H1 (cell line): ENCODE results near the gene C3orf80. TPM values are rescaled to one million over a fixed set of nuclear protein-coding genes. Genes with fewer than 3 reads are reported as not detected.

Experiments used
- CTCF ChIA-PET: fragments of 300-600 bp; sonication (Branson Sonifier 250); formaldehyde crosslinking; loops from one replicate; lab custom pipeline; 2021; ENCODE audit not compliant: partially characterized antibody; lab: Charles Lee
- POLR2A ChIA-PET: fragments of 300-600 bp; sonication (Branson Sonifier 250); formaldehyde crosslinking; loops from one replicate; lab custom pipeline; 2021; ENCODE audit warnings: inconsistent platforms; ENCODE audit not compliant: partially characterized antibody; lab: Charles Lee
- DNase-seq, 2 experiments: peaks; one replicate each; pipeline versions ENCODE4 v3.0.0 to v3.0.0-alpha.2; 2010 to 2022; ENCODE audit warnings: low spot score in 2 of 2, low read depth in 1 of 2, mixed read lengths in 1 of 2
- FAIRE-seq: peaks from 2 replicates; lab custom pipeline; 2011; peaks lifted over from hg19 to GRCh38; lab: Jason Lieb, UNC
- H2AFZ ChIP-seq: 2 replicates; pipeline ENCODE4 v1.8.1; 2012; ENCODE audit warnings: low read length, inconsistent platforms
- H2AK5ac ChIP-seq: 2 replicates; pipeline ENCODE4 v1.6.1; 2013; ENCODE audit warnings: low read depth, low read length
- H2BK120ac ChIP-seq: replicated peaks from 2 replicates; pipeline ENCODE3; 2013; ENCODE audit warnings: low read depth, low read length, inconsistent platforms
- H2BK12ac ChIP-seq: 2 replicates; pipeline ENCODE4 v1.6.1; 2013; ENCODE audit warnings: low read depth, low read length
- H2BK15ac ChIP-seq: 2 replicates; pipeline ENCODE4 v1.6.1; 2013; ENCODE audit warnings: low read length
- H2BK20ac ChIP-seq: 2 replicates; pipeline ENCODE4 v1.6.1; 2013; ENCODE audit warnings: low read length
- H2BK5ac ChIP-seq: 2 replicates; pipeline ENCODE4 v1.6.1; 2013; ENCODE audit warnings: low read depth, low read length
- H3K14ac ChIP-seq: 2 replicates; pipeline ENCODE4 v1.6.1; 2013; ENCODE audit warnings: inconsistent platforms; ENCODE audit not compliant: insufficient read length
- H3K18ac ChIP-seq: 2 replicates; pipeline ENCODE4 v1.6.1; 2013; ENCODE audit warnings: low read length; ENCODE audit errors: extremely low read depth
- H3K23ac ChIP-seq: 2 replicates; pipeline ENCODE4 v1.6.1; 2013; ENCODE audit warnings: inconsistent platforms; ENCODE audit not compliant: insufficient read length
- H3K23me2 ChIP-seq: 2 replicates; pipeline ENCODE4 v1.6.1; 2013; ENCODE audit warnings: low read depth, low read length
- H3K27ac ChIP-seq: 2 replicates; pipeline ENCODE4 v1.6.1; 2011; ENCODE audit warnings: low read depth, low read length, inconsistent platforms
- H3K27me3 ChIP-seq, 4 experiments: replicated peaks in 1 of 4; 1 replicate in 1 of 4; 2 replicates in 3 of 4; pipeline versions ENCODE4 v1.6.1 to v1.8.1; 2011 to 2013; ENCODE audit warnings: low read length in 3 of 4, mild to moderate bottlenecking in 3 of 4, inconsistent platforms in 2 of 4, mixed read lengths in 2 of 4, moderate library complexity in 1 of 4; ENCODE audit not compliant: control insufficient read depth in 3 of 4, insufficient read depth in 3 of 4; ENCODE audit errors: extremely low read depth in 1 of 4
- H3K36me3 ChIP-seq, 4 experiments: 2 replicates each; pipeline versions ENCODE4 v1.6.1 to v1.8.1; 2011 to 2013; ENCODE audit warnings: mild to moderate bottlenecking in 4 of 4, low read length in 3 of 4, moderate library complexity in 2 of 4, control low read depth in 1 of 4, inconsistent platforms in 1 of 4; ENCODE audit not compliant: insufficient read depth in 4 of 4, control insufficient read depth in 2 of 4
- H3K4ac ChIP-seq: replicated peaks from 2 replicates; pipeline ENCODE3; 2013; ENCODE audit warnings: low read length, low read depth, mixed read lengths, inconsistent platforms; ENCODE audit not compliant: insufficient read length
- H3K4me1 ChIP-seq, 4 experiments: replicated peaks in 1 of 4; 1 replicate in 1 of 4; 2 replicates in 3 of 4; pipeline versions ENCODE4 v1.6.1 to v1.8.1; 2011 to 2013; ENCODE audit warnings: low read length in 3 of 4, inconsistent platforms in 2 of 4, mixed read lengths in 1 of 4; ENCODE audit not compliant: insufficient read depth in 4 of 4, control insufficient read depth in 3 of 4
- H3K4me2 ChIP-seq, 2 experiments: 2 replicates each; pipeline versions ENCODE4 v1.6.1 to v1.8.1; 2011 to 2013; ENCODE audit warnings: low read depth in 2 of 2, low read length in 2 of 2, control low read depth in 1 of 2, inconsistent platforms in 1 of 2, mild to moderate bottlenecking in 1 of 2; ENCODE audit not compliant: insufficient read depth in 1 of 2
- H3K4me3 ChIP-seq, 4 experiments: fragments of 200-600, 300-600 bp in 1 of 4; sonication (generic), shearing (Covaris generic), sonication (Bioruptor Twin) in 1 of 4; 2 replicates each; pipeline versions ENCODE4 v1.5.1 to v1.8.1; 2011 to 2016; ENCODE audit warnings: low read length in 4 of 4, low read depth in 3 of 4, control low read depth in 2 of 4, inconsistent platforms in 2 of 4, mild to moderate bottlenecking in 2 of 4, mixed read lengths in 1 of 4, moderate library complexity in 1 of 4; ENCODE audit not compliant: insufficient read depth in 2 of 4; ENCODE audit errors: extremely low read depth in 1 of 4
- H3K56ac ChIP-seq: replicated peaks from 2 replicates; pipeline ENCODE3; 2013; ENCODE audit warnings: low read depth, mild to moderate bottlenecking, mixed read lengths, low read length, inconsistent platforms; ENCODE audit not compliant: insufficient read length
- H3K79me1 ChIP-seq: 2 replicates; pipeline ENCODE4 v1.6.1; 2013; ENCODE audit warnings: low read depth, low read length, control low read depth
- H3K79me2 ChIP-seq, 2 experiments: 2 replicates each; pipeline versions ENCODE4 v1.6.1 to v1.8.1; 2012 to 2013; ENCODE audit warnings: low read length in 2 of 2, mild to moderate bottlenecking in 2 of 2, inconsistent platforms in 1 of 2; ENCODE audit not compliant: insufficient read depth in 2 of 2, control insufficient read depth in 1 of 2
- H3K9ac ChIP-seq, 4 experiments: replicated peaks in 1 of 4; 1 replicate in 1 of 4; 2 replicates in 3 of 4; pipeline versions ENCODE4 v1.6.1 to v1.8.1; 2011 to 2013; ENCODE audit warnings: low read depth in 3 of 4, low read length in 3 of 4, control low read depth in 2 of 4, mild to moderate bottlenecking in 2 of 4, moderate library complexity in 2 of 4, inconsistent platforms in 1 of 4; ENCODE audit errors: extremely low read depth in 1 of 4
- H3K9me3 ChIP-seq, 2 experiments: 2 replicates each; pipeline versions ENCODE4 v1.6.1 to v1.8.1; 2012 to 2013; ENCODE audit warnings: mild to moderate bottlenecking in 2 of 2, moderate library complexity in 2 of 2, control low read depth in 1 of 2, inconsistent platforms in 1 of 2, low read depth in 1 of 2, low read length in 1 of 2, mixed read lengths in 1 of 2; ENCODE audit not compliant: insufficient read depth in 2 of 2
- H4K20me1 ChIP-seq, 2 experiments: replicated peaks in 1 of 2; 2 replicates each; pipeline versions ENCODE3 to v1.8.1; 2011 to 2013; ENCODE audit warnings: inconsistent platforms in 2 of 2, low read length in 2 of 2, mild to moderate bottlenecking in 1 of 2; ENCODE audit not compliant: insufficient read depth in 2 of 2, control insufficient read depth in 1 of 2
- H4K5ac ChIP-seq: 2 replicates; pipeline ENCODE4 v1.6.1; 2013; ENCODE audit warnings: low read length, low read depth, mixed read lengths, inconsistent platforms; ENCODE audit not compliant: insufficient read length
- H4K8ac ChIP-seq: 2 replicates; pipeline ENCODE4 v1.8.0; 2013; ENCODE audit warnings: mild to moderate bottlenecking, moderate library complexity, low read length, inconsistent platforms; ENCODE audit not compliant: insufficient read depth; ENCODE audit errors: extremely low read depth
- H4K91ac ChIP-seq: replicated peaks from 2 replicates; pipeline ENCODE3; 2013; ENCODE audit warnings: low read length, mixed read lengths, inconsistent platforms; ENCODE audit not compliant: insufficient read length
- BCL11A ChIP-seq, 2 experiments: IDR thresholded peaks; one replicate each; pipeline ENCODE4 v1.6.1; 2011; ENCODE audit warnings: low read depth in 2 of 2, low read length in 2 of 2, mild to moderate bottlenecking in 2 of 2
- CBX5 ChIP-seq: fragments of 300-800, 300-1000 bp; sonication (generic); IDR thresholded peaks from 2 replicates; pipeline ENCODE4 v1.7.1; 2016; ENCODE audit warnings: antibody characterized with exemption, low read length, low read depth
- CBX8 ChIP-seq: fragments of 300-800, 300-1000 bp; sonication (generic); IDR thresholded peaks from 2 replicates; pipeline ENCODE4 v1.7.1; 2016; ENCODE audit warnings: low read depth, low read length, borderline replicate concordance
- CEBPB ChIP-seq: IDR thresholded peaks from 2 replicates; pipeline ENCODE4 v1.6.1; 2012; ENCODE audit warnings: low read depth, low read length
- CHD2 ChIP-seq: IDR thresholded peaks from 2 replicates; pipeline ENCODE4 v1.6.1; 2012; ENCODE audit warnings: low read length, improper control_type of control experiment
- CREB1 ChIP-seq: IDR thresholded peaks from 2 replicates; pipeline ENCODE4 v1.6.1; 2012; ENCODE audit warnings: inconsistent platforms
- CTBP2 ChIP-seq: IDR thresholded peaks from 2 replicates; pipeline ENCODE4 v1.7.0; 2011; ENCODE audit warnings: borderline replicate concordance, mild to moderate bottlenecking, moderate library complexity, mixed read lengths, low read length; ENCODE audit not compliant: insufficient read depth, insufficient read length
- GTF2F1 ChIP-seq: IDR thresholded peaks from 2 replicates; pipeline ENCODE4 v1.6.1; 2012; ENCODE audit warnings: low read depth, low read length, improper control_type of control experiment, borderline replicate concordance
- MAX ChIP-seq: IDR thresholded peaks from 2 replicates; pipeline ENCODE4 v1.6.1; 2012; ENCODE audit warnings: inconsistent platforms
- NANOG ChIP-seq: IDR thresholded peaks from 2 replicates; pipeline ENCODE4 v1.6.1; 2011; ENCODE audit warnings: low read length, low read depth, mild to moderate bottlenecking, inconsistent platforms; ENCODE audit not compliant: insufficient read depth, poor library complexity, severe bottlenecking
- POLR2A ChIP-seq, 2 experiments: IDR thresholded peaks; 1 replicate in 1 of 2; 2 replicates in 1 of 2; pipeline ENCODE4 v1.6.1; 2011; ENCODE audit warnings: low read depth in 2 of 2, low read length in 2 of 2, mild to moderate bottlenecking in 2 of 2; ENCODE audit errors: control extremely low read depth in 1 of 2
- SIRT6 ChIP-seq: IDR thresholded peaks from one replicate; pipeline ENCODE4 v1.7.1; 2012; ENCODE audit warnings: low read length, inconsistent platforms
- TAF7 ChIP-seq: optimal IDR thresholded peaks from 2 replicates; pipeline ENCODE3; 2011; ENCODE audit warnings: low read depth, mild to moderate bottlenecking, inconsistent platforms, low read length, moderate library complexity, borderline replicate concordance
- USF2 ChIP-seq: IDR thresholded peaks from 2 replicates; pipeline ENCODE4 v1.6.1; 2011; ENCODE audit warnings: low read length, improper control_type of control experiment
- ZNF274 ChIP-seq: IDR thresholded peaks from 2 replicates; pipeline ENCODE4 v1.7.0; 2012; ENCODE audit warnings: low read length, borderline replicate concordance; ENCODE audit errors: extremely low read depth
- WGBS, 2 experiments: shearing (Covaris generic) in 1 of 2; methylation state at CpG; one replicate each; pipeline versions ENCODE4 v1.1.6 to v1.1.7; 2013 to 2015; ENCODE audit warnings: low lambda C conversion rate in 2 of 2, mixed read lengths in 2 of 2, inconsistent platforms in 1 of 2, low coverage in 1 of 2, missing lambda C conversion rate in 1 of 2; ENCODE audit not compliant: insufficient replicate concordance in 2 of 2, insufficient coverage in 1 of 2, insufficient read length in 1 of 2; ENCODE audit errors: extremely low coverage in 1 of 2, missing lambda C conversion rate in 1 of 2; 5-methylcytosine and 5-hydroxymethylcytosine counted together
- polyA plus RNA-seq, 7 experiments: library from polyadenylated mRNA; depleted of rRNA in 3 of 7; stranded (reverse) in 5 of 7; unstranded in 2 of 7; fragments of >200 nt in 5 of 7; fragments of 200-250 nt in 2 of 7; gene quantifications; 1 replicate in 5 of 7; 2 replicates in 1 of 7; 4 replicates in 1 of 7; pipeline versions ENCODE4 v1.2.1 to v1.2.3, GENCODE V29; 2011 to 2013; ENCODE audit warnings: missing spikeins in 2 of 7, mixed read lengths in 2 of 7
- total RNA-seq: library from RNA; stranded (reverse); fragmentation: NEBNext Ultra II Directional; extraction: Animal tissue kit (Norgen Biotek cat#: 25700); gene quantifications from 2 replicates; pipeline ENCODE4 v1.2.1, GENCODE V29; 2021

C3orf80 gene
- total and polyA plus RNA-seq, 2 of the 8 experiments (the other 6 are each of a cell fraction or from before 2014, with no cell fraction given), result 0.57 to 1.1 TPM

GRCh38 chr3:160205606-160206005 lies 19.6 kb upstream of the C3orf80 start:
- ChIA-PET POLR2A (no interaction called here), CTCF (no interaction called here)
- H3K27me3 ChIP-seq, result no peaks in the 10 kb centered on the region
- no peaks in the 10 kb centered on the region for H3K79me2 ChIP-seq
- H3K36me3 ChIP-seq, result no peaks in the 10 kb centered on the region
- no peaks in the 10 kb centered on the region for H3K9me3 ChIP-seq
- no peak overlapping the region for H4K5ac ChIP-seq
- no peak overlapping the region for H2BK5ac ChIP-seq
- H2BK12ac ChIP-seq, result no peak overlapping the region
- no peak overlapping the region for H2BK15ac ChIP-seq
- 90% methylated on average over 4 of the region's 4 CpGs; no CpG with 5 or more reads in 1 of the 2 experiments for WGBS, 2 experiments
- no peaks in the 10 kb centered on the region for H3K4me1 ChIP-seq
- no peak overlapping the region for H3K4me2 ChIP-seq
- no peak overlapping the region for H3K4me3 ChIP-seq
- H3K18ac ChIP-seq, result no peak overlapping the region
- H3K56ac ChIP-seq, result no peak overlapping the region
- H2BK20ac ChIP-seq, result no peak overlapping the region
- H2AFZ ChIP-seq, result peak overlapping the region; percentile 34; the same call in 1 of the 2 replicates
- H3K79me1 ChIP-seq, result no peaks in the 10 kb centered on the region
- H3K14ac ChIP-seq, result no peak overlapping the region
- no peak overlapping the region for H3K27ac ChIP-seq
- no peak overlapping the region for H3K23ac ChIP-seq
- H3K4ac ChIP-seq, result no peak overlapping the region
- H3K23me2 ChIP-seq, result no peaks in the 10 kb centered on the region
- FAIRE-seq (no peak), DNase-seq (no peak)
- H4K91ac ChIP-seq, result no peak overlapping the region
- H4K8ac ChIP-seq, result no peak overlapping the region
- no peak overlapping the region for H3K9ac ChIP-seq
- TF ChIP-seq CTBP2 (no peak), SIRT6 (no peak), TAF7 (no peak), USF2 (no peak), CBX8 (no peak), ZNF274 (no peak), CREB1 (no peak), BCL11A (IDR thresholded peaks at IDR 0.05; ENCODE audit: low read depth in 2 of 2, low read length in 2 of 2) (no peak), GTF2F1 (no peak), CHD2 (no peak), CBX5 (no peak), POLR2A (IDR thresholded peaks at IDR 0.05; ENCODE audit: control extremely low read depth in 1 of 2, low read depth in 2 of 2, low read length in 2 of 2) (no peak), NANOG (no peak), MAX (no peak), CEBPB (no peak)
- no peak overlapping the region for H2AK5ac ChIP-seq
- no peak overlapping the region for H2BK120ac ChIP-seq
- H4K20me1 ChIP-seq, result no peaks in the 10 kb centered on the region
